H9 (cell line): ENCODE results near the gene BCORL1. TPM values are rescaled to one million over a fixed set of nuclear protein-coding genes. Genes with fewer than 3 reads are reported as not detected.

Experiments
- DNase-seq: peaks from one replicate; pipeline ENCODE4 v3.0.0-alpha.2; 2017
- H2AFZ ChIP-seq: one replicate; pipeline ENCODE4 v1.6.1; 2013; ENCODE audit warnings: mild to moderate bottlenecking, low read length, control low read depth, moderate library complexity
- H2AK5ac ChIP-seq: 2 replicates; pipeline ENCODE4 v1.6.1; 2013; ENCODE audit warnings: low read length, control low read depth, mixed read lengths; ENCODE audit not compliant: insufficient read length
- H2BK120ac ChIP-seq: one replicate; pipeline ENCODE4 v1.6.1; 2013; ENCODE audit warnings: low read depth, mild to moderate bottlenecking, low read length, control low read depth, inconsistent platforms; ENCODE audit not compliant: poor library complexity, severe bottlenecking
- H2BK12ac ChIP-seq: 2 replicates; pipeline ENCODE4 v1.6.1; 2013; ENCODE audit warnings: low read length, control low read depth, mixed read lengths, low read depth; ENCODE audit not compliant: insufficient read length
- H2BK15ac ChIP-seq: 2 replicates; pipeline ENCODE4 v1.6.1; 2013; ENCODE audit warnings: low read depth, low read length, control low read depth
- H2BK20ac ChIP-seq: one replicate; pipeline ENCODE4 v1.6.1; 2013; ENCODE audit warnings: low read depth, mild to moderate bottlenecking, low read length, control low read depth, inconsistent platforms; ENCODE audit not compliant: poor library complexity, severe bottlenecking
- H2BK5ac ChIP-seq: 2 replicates; pipeline ENCODE4 v1.6.1; 2013; ENCODE audit warnings: low read length, control low read depth, mixed read lengths; ENCODE audit not compliant: insufficient read length
- H3K14ac ChIP-seq: 2 replicates; pipeline ENCODE4 v1.6.1; 2013; ENCODE audit warnings: low read length, control low read depth; ENCODE audit not compliant: insufficient read depth
- H3K18ac ChIP-seq: 2 replicates; pipeline ENCODE4 v1.6.1; 2013; ENCODE audit warnings: low read depth, mild to moderate bottlenecking, mixed read lengths, low read length, control low read depth; ENCODE audit not compliant: insufficient read length
- H3K23ac ChIP-seq: 2 replicates; pipeline ENCODE4 v1.6.1; 2013; ENCODE audit warnings: low read length, control low read depth, mixed read lengths, low read depth; ENCODE audit not compliant: insufficient read length
- H3K23me2 ChIP-seq: 2 replicates; pipeline ENCODE4 v1.6.1; 2013; ENCODE audit warnings: low read depth, mild to moderate bottlenecking, mixed read lengths, low read length, control low read depth; ENCODE audit not compliant: insufficient read length, poor library complexity, severe bottlenecking
- H3K27ac ChIP-seq: 2 replicates; pipeline ENCODE4 v1.5.1; 2013; ENCODE audit warnings: low read length, control low read depth, mixed read lengths, low read depth; ENCODE audit not compliant: insufficient read length
- H3K27me3 ChIP-seq: 2 replicates; pipeline ENCODE4 v1.6.1; 2013; ENCODE audit warnings: low read length, control low read depth, inconsistent platforms; ENCODE audit not compliant: insufficient read depth
- H3K4ac ChIP-seq: 2 replicates; pipeline ENCODE4 v1.6.1; 2013; ENCODE audit warnings: low read depth, mild to moderate bottlenecking, control low read depth, inconsistent platforms, low read length, moderate library complexity
- H3K4me1 ChIP-seq: 2 replicates; pipeline ENCODE4 v1.6.1; 2013; ENCODE audit warnings: low read length, control low read depth, inconsistent platforms; ENCODE audit not compliant: insufficient read depth
- H3K4me2 ChIP-seq: 2 replicates; pipeline ENCODE4 v1.6.1; 2013; ENCODE audit warnings: low read length, control low read depth, mixed read lengths; ENCODE audit not compliant: insufficient read length, insufficient read depth
- H3K56ac ChIP-seq: 2 replicates; pipeline ENCODE4 v1.6.1; 2013; ENCODE audit warnings: low read depth, mild to moderate bottlenecking, mixed read lengths, low read length, control low read depth; ENCODE audit not compliant: insufficient read length
- H3K79me1 ChIP-seq: 2 replicates; pipeline ENCODE4 v1.6.1; 2013; ENCODE audit warnings: low read depth, mild to moderate bottlenecking, moderate library complexity, low read length, control low read depth, inconsistent platforms; ENCODE audit not compliant: insufficient read depth, poor library complexity, severe bottlenecking
- H3K79me2 ChIP-seq: 2 replicates; pipeline ENCODE4 v1.6.1; 2013; ENCODE audit warnings: low read length, control low read depth, inconsistent platforms; ENCODE audit not compliant: insufficient read depth
- H3K9ac ChIP-seq: 2 replicates; pipeline ENCODE4 v1.6.1; 2013; ENCODE audit warnings: low read length, control low read depth, mixed read lengths; ENCODE audit not compliant: insufficient read length; ENCODE audit errors: extremely low read depth
- H3K9me3 ChIP-seq: one replicate; pipeline ENCODE4 v1.6.1; 2013; ENCODE audit warnings: low read depth, low read length, inconsistent platforms; ENCODE audit not compliant: control insufficient read depth
- H3T11ph ChIP-seq: one replicate; pipeline ENCODE4 v1.6.1; 2013; ENCODE audit warnings: mild to moderate bottlenecking, low read length, control low read depth, inconsistent platforms
- H4K20me1 ChIP-seq: one replicate; pipeline ENCODE4 v1.6.1; 2013; ENCODE audit not compliant: control insufficient read depth, insufficient read length, insufficient read depth
- H4K5ac ChIP-seq: 2 replicates; pipeline ENCODE4 v1.6.1; 2013; ENCODE audit warnings: low read depth, mild to moderate bottlenecking, mixed read lengths, low read length, control low read depth; ENCODE audit not compliant: insufficient read length
- H4K8ac ChIP-seq: replicated peaks from 2 replicates; pipeline ENCODE4 v1.6.1; 2013; ENCODE audit warnings: low read length, control low read depth, mixed read lengths, low read depth; ENCODE audit not compliant: insufficient read length
- H4K91ac ChIP-seq: 2 replicates; pipeline ENCODE4 v1.6.1; 2013; ENCODE audit warnings: low read depth, mild to moderate bottlenecking, moderate library complexity, mixed read lengths, low read length, control low read depth; ENCODE audit not compliant: insufficient read length
- H3K27ac Mint-ChIP-seq, 3 experiments: 2 replicates in 2 of 3; 3 replicates in 1 of 3; pipeline ENCODE4 v1.8.0; 2020 to 2021; ENCODE audit warnings: mixed read lengths in 3 of 3, mild to moderate bottlenecking in 1 of 3, moderate library complexity in 1 of 3
- H3K27me3 Mint-ChIP-seq: 2 replicates; pipeline ENCODE4 v1.8.0; 2021; ENCODE audit warnings: low read depth, mild to moderate bottlenecking, moderate library complexity, mixed read lengths
- H3K36me3 Mint-ChIP-seq, 3 experiments: 2 replicates in 2 of 3; 3 replicates in 1 of 3; pipeline ENCODE4 v1.8.0; 2020 to 2021; ENCODE audit warnings: low read depth in 3 of 3, mixed read lengths in 3 of 3; ENCODE audit not compliant: insufficient read depth in 1 of 3
- H3K4me1 Mint-ChIP-seq, 2 experiments: 2 replicates each; pipeline ENCODE4 v1.8.0; 2020; ENCODE audit warnings: mixed read lengths in 2 of 2
- H3K4me3 Mint-ChIP-seq, 2 experiments: 2 replicates in 1 of 2; 3 replicates in 1 of 2; pipeline ENCODE4 v1.8.0; 2020 to 2021; ENCODE audit warnings: mild to moderate bottlenecking in 2 of 2, mixed read lengths in 2 of 2, moderate library complexity in 1 of 2
- H3K9me3 Mint-ChIP-seq, 2 experiments: 2 replicates in 1 of 2; 3 replicates in 1 of 2; pipeline ENCODE4 v1.8.0; 2020; ENCODE audit warnings: mild to moderate bottlenecking in 2 of 2, mixed read lengths in 2 of 2, moderate library complexity in 1 of 2
- WGBS: extraction: QIAGEN DNeasy Blood & Tissue Kit; methylation state at CpG from one replicate; pipeline ENCODE4 v1.1.7; 2013; ENCODE audit warnings: missing lambda C conversion rate, low lambda C conversion rate, mixed read lengths; ENCODE audit not compliant: insufficient read length; ENCODE audit errors: extremely low coverage; 5-methylcytosine and 5-hydroxymethylcytosine counted together
- total RNA-seq: library from RNA; stranded (reverse); gene quantifications from 2 replicates; pipeline ENCODE4 v1.2.1, GENCODE V29; 2021
- TF ChIP-seq, protein P1 (sequence below): fragments of 200-600 bp; sonication (generic); conservative IDR thresholded peaks from 3 replicates; pipeline ENCODE4 v1.8.0; 2021; ENCODE audit warnings: antibody characterized with exemption, mild to moderate bottlenecking

BCORL1 gene
- total RNA-seq, 1 experiment from 2014 or later: 6.1 TPM

DNA sequence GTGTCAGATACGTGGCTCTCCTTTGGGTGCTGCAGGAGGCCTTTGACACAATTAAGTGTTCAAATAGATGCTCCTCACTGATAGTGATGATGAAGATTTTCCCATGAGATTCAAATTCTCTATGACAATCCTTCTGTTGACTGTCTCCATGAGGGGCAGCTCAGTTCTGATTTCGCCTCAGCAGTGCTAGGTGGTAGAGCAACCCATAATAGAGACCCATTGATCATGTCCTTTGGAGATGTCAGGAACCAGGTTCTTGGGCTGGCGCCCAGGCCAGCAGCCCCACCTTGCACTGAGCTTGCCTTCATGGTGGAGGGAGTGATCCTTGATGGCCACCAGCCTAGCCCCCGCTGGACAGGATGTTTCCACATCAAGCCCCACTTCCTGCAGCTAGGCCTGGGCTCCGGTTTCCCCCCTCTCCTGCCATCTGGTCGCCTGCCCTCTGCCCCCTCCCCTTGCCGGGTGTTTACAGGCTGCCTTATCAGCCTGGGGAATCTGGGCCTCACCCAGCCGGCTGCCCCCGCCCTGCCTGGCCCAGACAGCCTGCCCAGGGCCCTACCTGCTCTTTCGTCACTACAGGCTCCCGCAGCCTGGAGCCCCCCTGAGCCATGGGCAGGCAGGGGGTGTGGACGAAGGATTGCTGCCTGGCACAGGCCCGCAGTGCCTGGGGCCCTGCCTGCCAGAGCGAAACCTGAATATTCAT, 115.2 kb downstream of the BCORL1 start:
- H3K4me1 ChIP-seq: no peaks in the 10 kb centered on the region
- no peak overlapping the region for H3K14ac ChIP-seq
- peaks cover 5 to 6% of the 10 kb centered on the region in 2 experiments for H3K4me1 Mint-ChIP-seq
- H2BK20ac ChIP-seq: no peak overlapping the region
- H2BK12ac ChIP-seq: no peak overlapping the region
- H3K23me2 ChIP-seq: no peaks in the 10 kb centered on the region
- no peak overlapping the region for H3K18ac ChIP-seq
- H3K4me2 ChIP-seq: no peak overlapping the region
- H3K27ac ChIP-seq: no peak overlapping the region
- no peak overlapping the region for H3K9ac ChIP-seq
- no peak overlapping the region for H2BK5ac ChIP-seq
- DNase-seq: no peak
- peaks cover 14% of the 10 kb centered on the region for H3K9me3 ChIP-seq
- no peak overlapping the region for H2AK5ac ChIP-seq
- WGBS: no CpG with 5 or more reads among the region's 14 CpGs
- no peak overlapping the region for H4K5ac ChIP-seq
- no peak overlapping the region for H3K56ac ChIP-seq
- no peaks in the 10 kb centered on the region for H4K20me1 ChIP-seq
- H2AFZ ChIP-seq: no peak overlapping the region
- H3K79me2 ChIP-seq: no peaks in the 10 kb centered on the region
- H3K27me3 ChIP-seq: no peaks in the 10 kb centered on the region
- no peaks in the 10 kb centered on the region for H3K79me1 ChIP-seq
- H3T11ph ChIP-seq: no peak overlapping the region
- H2BK120ac ChIP-seq: no peak overlapping the region
- no peaks in the 10 kb centered on the region; a peak in 1 of 7 replicates for H3K36me3 Mint-ChIP-seq
- H4K91ac ChIP-seq: no peak overlapping the region
- H3K9me3 Mint-ChIP-seq: peaks cover 0 to 76% of the 10 kb centered on the region in 2 experiments; a peak in 4 of 5 replicates
- H3K27ac Mint-ChIP-seq: no peak overlapping the region
- H3K27me3 Mint-ChIP-seq: no peaks in the 10 kb centered on the region; the same call in none of the 2 replicates
- no peak overlapping the region; the same call in 1 of the 2 replicates for H2BK15ac ChIP-seq
- no peak overlapping the region for H4K8ac ChIP-seq
- H3K4me3 Mint-ChIP-seq: no peak overlapping the region
- no peak overlapping the region for H3K4ac ChIP-seq
- TF ChIP-seq, protein P1, sequence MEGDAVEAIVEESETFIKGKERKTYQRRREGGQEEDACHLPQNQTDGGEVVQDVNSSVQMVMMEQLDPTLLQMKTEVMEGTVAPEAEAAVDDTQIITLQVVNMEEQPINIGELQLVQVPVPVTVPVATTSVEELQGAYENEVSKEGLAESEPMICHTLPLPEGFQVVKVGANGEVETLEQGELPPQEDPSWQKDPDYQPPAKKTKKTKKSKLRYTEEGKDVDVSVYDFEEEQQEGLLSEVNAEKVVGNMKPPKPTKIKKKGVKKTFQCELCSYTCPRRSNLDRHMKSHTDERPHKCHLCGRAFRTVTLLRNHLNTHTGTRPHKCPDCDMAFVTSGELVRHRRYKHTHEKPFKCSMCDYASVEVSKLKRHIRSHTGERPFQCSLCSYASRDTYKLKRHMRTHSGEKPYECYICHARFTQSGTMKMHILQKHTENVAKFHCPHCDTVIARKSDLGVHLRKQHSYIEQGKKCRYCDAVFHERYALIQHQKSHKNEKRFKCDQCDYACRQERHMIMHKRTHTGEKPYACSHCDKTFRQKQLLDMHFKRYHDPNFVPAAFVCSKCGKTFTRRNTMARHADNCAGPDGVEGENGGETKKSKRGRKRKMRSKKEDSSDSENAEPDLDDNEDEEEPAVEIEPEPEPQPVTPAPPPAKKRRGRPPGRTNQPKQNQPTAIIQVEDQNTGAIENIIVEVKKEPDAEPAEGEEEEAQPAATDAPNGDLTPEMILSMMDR: no peak
- H3K23ac ChIP-seq: no peak overlapping the region
